Putamen (tissue), 1 donor: Measurements from ENCODE around the gene PANK4.

Experiments used
- DNase-seq: peaks from one replicate; pipeline ENCODE4 v3.0.0-alpha.2; 2016; ENCODE audit warnings: low spot score

Gene PANK4

GRCh38 chr1:2497891-2498290 is 28.5 kb downstream of the PANK4 start:
- no peak for DNase-seq

GRCh38 chr1:2496746-2497145 is 29.6 kb downstream of the PANK4 start:
- no peak for DNase-seq

- DNase-seq: no peak
Measured at GRCh38 chr1:2496087-2496622, 30.2 kb downstream of the PANK4 start.

- DNase-seq: no peak
Measured at GRCh38 chr1:2495546-2495945, 30.9 kb downstream of the PANK4 start.

DNA sequence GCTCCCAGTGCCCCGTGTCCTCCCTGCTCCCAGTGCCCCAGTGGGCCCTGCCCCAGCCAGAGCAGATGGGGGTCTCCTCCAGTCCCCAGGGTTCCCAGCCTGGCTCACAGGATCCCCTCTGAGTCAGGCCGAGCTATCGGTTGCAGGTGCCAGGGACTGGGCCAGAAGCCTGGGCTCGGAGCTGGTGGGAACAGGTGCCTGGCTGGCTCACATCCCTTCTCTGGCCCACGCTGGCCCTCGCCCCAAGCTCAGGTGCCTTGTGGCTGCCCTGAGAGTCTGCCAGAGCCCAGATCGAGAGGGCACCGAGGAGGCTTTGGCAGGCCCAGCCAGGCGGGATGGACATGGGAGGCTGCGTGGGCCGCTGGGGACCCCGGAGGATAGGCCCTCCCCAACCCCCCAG is 31.4 kb downstream of the PANK4 start:
- no peak for DNase-seq

- DNase-seq: no peak
Measured at GRCh38 chr1:2494323-2494693, 32.1 kb downstream of the PANK4 start.

- DNase-seq: peak; percentile 88
Measured at GRCh38 chr1:2493691-2494322, 32.6 kb downstream of the PANK4 start.

- no peak for DNase-seq
Measured at GRCh38 chr1:2493218-2493617, 33.2 kb downstream of the PANK4 start.

GRCh38 chr1:2492091-2492490 is 34.3 kb downstream of the PANK4 start:
- peak; percentile 27 for DNase-seq

DNA sequence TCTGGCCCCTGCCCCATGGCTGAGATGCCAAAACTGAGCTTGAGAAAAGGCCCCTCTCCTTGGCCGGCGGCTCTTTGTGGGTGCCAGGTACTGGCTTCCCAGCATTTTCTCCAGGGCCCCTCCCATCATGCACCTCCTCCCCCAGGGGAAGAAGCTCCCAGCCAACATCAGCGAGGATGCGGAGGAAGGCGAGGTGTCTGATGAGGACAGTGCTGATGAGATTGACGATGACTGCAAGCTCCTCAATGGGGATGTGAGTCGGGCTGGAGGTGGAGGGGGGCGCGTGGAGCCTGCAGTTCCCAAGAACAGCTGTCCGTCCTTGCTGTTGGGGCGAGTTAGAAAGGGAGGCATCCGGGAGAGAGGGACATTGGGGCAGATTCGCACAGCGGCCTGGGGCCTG is 36.8 kb downstream of the PANK4 start:
- DNase-seq: peak; percentile 74

DNA sequence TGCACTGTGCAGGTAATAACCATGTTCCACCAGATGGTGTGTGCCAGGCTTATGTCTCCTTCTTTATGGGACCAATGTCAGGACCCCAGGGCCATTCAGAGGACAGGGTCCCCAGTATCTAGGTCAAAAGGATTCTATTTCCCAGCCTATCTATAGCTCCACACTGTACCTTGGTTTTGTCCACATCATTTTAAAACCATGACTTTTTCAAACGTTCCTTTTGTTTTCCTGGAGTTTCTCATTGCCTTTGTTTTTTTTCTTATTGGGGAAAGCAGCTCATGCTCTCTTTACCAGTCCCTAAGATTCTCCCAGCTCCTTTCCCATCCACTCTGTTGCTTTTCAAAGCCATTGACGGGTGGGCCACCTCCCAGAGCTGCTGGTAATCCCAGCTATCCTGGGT is 37.7 kb downstream of the PANK4 start:
- no peak for DNase-seq

- DNase-seq: no peak
Measured at GRCh38 chr1:2486558-2486957, 39.8 kb downstream of the PANK4 start.

GRCh38 chr1:2486041-2486440 is 40.4 kb downstream of the PANK4 start:
- no peak for DNase-seq

- DNase-seq: no peak
Measured at GRCh38 chr1:2483970-2484369, 42.4 kb downstream of the PANK4 start.

- no peak for DNase-seq
Measured at GRCh38 chr1:2483026-2483425, 43.4 kb downstream of the PANK4 start.

GRCh38 chr1:2482588-2482987 is 43.8 kb downstream of the PANK4 start:
- no peak for DNase-seq

- no peak for DNase-seq
Measured at GRCh38 chr1:2481885-2482284, 44.5 kb downstream of the PANK4 start.

GRCh38 chr1:2480986-2481364 is 45.4 kb downstream of the PANK4 start:
- DNase-seq: no peak

GRCh38 chr1:2480236-2480985 is 46.0 kb downstream of the PANK4 start:
- DNase-seq: no peak

DNA sequence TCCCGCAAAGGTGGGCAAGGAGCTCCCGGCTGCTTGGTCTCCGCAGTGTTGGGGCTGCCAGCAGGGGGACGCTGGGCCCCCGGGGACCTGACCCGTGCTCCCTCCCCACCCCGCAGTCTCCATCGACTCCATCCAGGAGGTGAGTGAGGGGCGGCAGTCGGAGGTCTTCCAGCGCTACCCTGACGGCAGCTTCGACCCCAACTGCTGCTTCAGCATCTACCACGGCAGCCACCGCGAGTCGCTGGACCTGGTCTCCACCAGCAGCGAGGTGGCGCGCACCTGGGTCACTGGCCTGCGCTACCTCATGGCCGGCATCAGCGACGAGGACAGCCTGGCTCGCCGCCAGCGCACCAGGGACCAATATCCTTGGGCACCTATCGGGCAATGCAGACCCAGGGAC is 46.8 kb downstream of the PANK4 start:
- DNase-seq: no peak

GRCh38 chr1:2479186-2479585 is 47.2 kb downstream of the PANK4 start:
- DNase-seq: no peak

GRCh38 chr1:2477791-2478499 is 48.5 kb downstream of the PANK4 start:
- no peak for DNase-seq

- no peak for DNase-seq
Measured at GRCh38 chr1:2477309-2477708, 49.1 kb downstream of the PANK4 start.
